Thoracic aorta (tissue), 2 donors: ENCODE measurements around the gene ZNF76. TPM values are rescaled to one million over a fixed set of nuclear protein-coding genes. Genes with fewer than 3 reads are reported as not detected.

Experiments
- ATAC-seq: fragments of 150-250 bp; one replicate; pipeline ENCODE4 v1.8.0; 2017; ENCODE audit warnings: low read depth; ENCODE audit not compliant: insufficient number of reproducible peaks, low FRiP score
- DNase-seq: peaks from one replicate; pipeline ENCODE4 v3.0.0-alpha.2; 2020; ENCODE audit warnings: low spot score
- H3K27ac ChIP-seq, 2 donors: fragments of 200-600 bp; sonication (generic); 1 replicate in 1 of 2; 2 replicates in 1 of 2; pipeline ENCODE4 v1.5.1; 2016; ENCODE audit warnings: mild to moderate bottlenecking in 2 of 2, moderate library complexity in 2 of 2
- H3K27me3 ChIP-seq: fragments of 200-600 bp; sonication (generic); replicated peaks from 2 replicates; pipeline ENCODE4 v1.6.0; 2016; ENCODE audit warnings: mild to moderate bottlenecking; ENCODE audit not compliant: insufficient read depth
- H3K36me3 ChIP-seq: fragments of 200-600 bp; sonication (generic); one replicate; pipeline ENCODE4 v1.5.1; 2016
- H3K4me1 ChIP-seq, 2 donors: fragments of 200-600 bp; sonication (generic); 1 replicate in 1 of 2; 2 replicates in 1 of 2; pipeline versions ENCODE4 v1.5.1 to v1.6.0; 2016; ENCODE audit warnings: low read depth in 2 of 2, mild to moderate bottlenecking in 1 of 2; ENCODE audit not compliant: control insufficient read depth in 1 of 2
- H3K4me3 ChIP-seq: fragments of 200-600 bp; sonication (generic); 2 replicates; pipeline ENCODE4 v1.5.1; 2016; ENCODE audit warnings: mild to moderate bottlenecking
- H3K9me3 ChIP-seq: fragments of 200-600 bp; sonication (generic); 2 replicates; pipeline ENCODE4 v1.5.1; 2016
- total RNA-seq, 2 donors: library from RNA; depleted of rRNA; stranded (reverse); fragments of >200 nt; gene quantifications; one replicate each; pipeline versions ENCODE4 v1.1.0 to v1.2.3, GENCODE V29; 2016
- TF ChIP-seq, protein P1 (sequence below): fragments of 200-600 bp; sonication (generic); IDR thresholded peaks from one replicate; pipeline ENCODE4 v1.5.1; 2019; ENCODE audit warnings: antibody characterized with exemption

Gene ZNF76
- total RNA-seq, 2 donors from 2014 or later: 46.8 to 47.0 TPM

GRCh38 chr6:35294308-35294945, 34.9 kb downstream of the ZNF76 start:
- no peak for ATAC-seq

GRCh38 chr6:35295036-35295435, 35.5 kb downstream of the ZNF76 start:
- TF ChIP-seq, protein P1, sequence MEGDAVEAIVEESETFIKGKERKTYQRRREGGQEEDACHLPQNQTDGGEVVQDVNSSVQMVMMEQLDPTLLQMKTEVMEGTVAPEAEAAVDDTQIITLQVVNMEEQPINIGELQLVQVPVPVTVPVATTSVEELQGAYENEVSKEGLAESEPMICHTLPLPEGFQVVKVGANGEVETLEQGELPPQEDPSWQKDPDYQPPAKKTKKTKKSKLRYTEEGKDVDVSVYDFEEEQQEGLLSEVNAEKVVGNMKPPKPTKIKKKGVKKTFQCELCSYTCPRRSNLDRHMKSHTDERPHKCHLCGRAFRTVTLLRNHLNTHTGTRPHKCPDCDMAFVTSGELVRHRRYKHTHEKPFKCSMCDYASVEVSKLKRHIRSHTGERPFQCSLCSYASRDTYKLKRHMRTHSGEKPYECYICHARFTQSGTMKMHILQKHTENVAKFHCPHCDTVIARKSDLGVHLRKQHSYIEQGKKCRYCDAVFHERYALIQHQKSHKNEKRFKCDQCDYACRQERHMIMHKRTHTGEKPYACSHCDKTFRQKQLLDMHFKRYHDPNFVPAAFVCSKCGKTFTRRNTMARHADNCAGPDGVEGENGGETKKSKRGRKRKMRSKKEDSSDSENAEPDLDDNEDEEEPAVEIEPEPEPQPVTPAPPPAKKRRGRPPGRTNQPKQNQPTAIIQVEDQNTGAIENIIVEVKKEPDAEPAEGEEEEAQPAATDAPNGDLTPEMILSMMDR: no peak
- H3K36me3 ChIP-seq: peaks cover 44% of the 10 kb centered on the region
- no peak overlapping the region for H3K27ac ChIP-seq
- ATAC-seq: no peak
- DNase-seq: no peak
- H3K27me3 ChIP-seq: no peaks in the 10 kb centered on the region
- no peak overlapping the region for H3K4me3 ChIP-seq
- H3K9me3 ChIP-seq: no peaks in the 10 kb centered on the region
- peaks cover 0 to 14% of the 10 kb centered on the region in 2 donors for H3K4me1 ChIP-seq

More at GRCh38 chr6:35294308-35294945, 34.9 kb downstream of the ZNF76 start:
- Histone ChIP-seq H3K9me3 (no peaks in the 10 kb centered on the region), H3K4me1 (peaks cover 0 to 14% of the 10 kb centered on the region in 2 donors), H3K4me3 (no peak overlapping the region), H3K27ac (no peak overlapping the region), H3K27me3 (no peaks in the 10 kb centered on the region), H3K36me3 (peaks cover 46% of the 10 kb centered on the region)
- no peak for DNase-seq
- TF ChIP-seq, protein P1: peak; percentile 45

- TF ChIP-seq, protein P1: no peak
- no peak overlapping the region for H3K4me3 ChIP-seq
- peaks cover 0 to 14% of the 10 kb centered on the region in 2 donors for H3K4me1 ChIP-seq
- no peaks in the 10 kb centered on the region for H3K27me3 ChIP-seq
- H3K9me3 ChIP-seq: no peaks in the 10 kb centered on the region
- H3K36me3 ChIP-seq: peaks cover 37% of the 10 kb centered on the region
- DNase-seq: no peak
- H3K27ac ChIP-seq: no peak overlapping the region
- no peak for ATAC-seq
Observed at GRCh38 chr6:35295521-35296315, 36.2 kb downstream of the ZNF76 start.

GRCh38 chr6:35296931-35297600, 37.5 kb downstream of the ZNF76 start:
- TF ChIP-seq, protein P1: no peak
- peaks cover 23% of the 10 kb centered on the region for H3K36me3 ChIP-seq
- peak overlapping the region; percentile 69 for H3K4me3 ChIP-seq
- no peaks in the 10 kb centered on the region for H3K9me3 ChIP-seq
- H3K4me1 ChIP-seq: peaks cover 0 to 14% of the 10 kb centered on the region in 2 donors
- DNase-seq (no peak), ATAC-seq (no peak)
- no peaks in the 10 kb centered on the region for H3K27me3 ChIP-seq
- peak overlapping the region; percentile 10 to 42 for H3K27ac ChIP-seq
